IMR-90 (cell line): ENCODE data around the gene SGCA. TPM values are rescaled to one million over a fixed set of nuclear protein-coding genes. Genes with fewer than 3 reads are reported as not detected.

ENCODE experiments used
- ATAC-seq: fragments of 200-7000 bp; cut with Tn5 transposase; 2 replicates; pipeline ENCODE4 v1.9.1; 2020; ENCODE audit warnings: low read depth, mild to moderate bottlenecking, moderate library complexity
- BruUV-seq: library from RNA; stranded (reverse); fragments of 400-500 nt; replicated peaks from 2 replicates; lab custom pipeline; 2021; lab: Mats Ljungman, UMichigan
- CTCF ChIA-PET: fragments of 300-600 bp; formaldehyde crosslinking; extraction: SDS; loops from one replicate; lab custom pipeline; 2021; ENCODE audit warnings: antibody characterized with exemption; lab: Yijun Ruan, JAX
- POLR2A ChIA-PET: fragments of 300-600 bp; sonication (Branson Sonifier 250); formaldehyde crosslinking; loops from one replicate; lab custom pipeline; 2022; ENCODE audit warnings: antibody characterized with exemption; ENCODE audit not compliant: unreplicated experiment; lab: Charles Lee
- DNase-seq: peaks from one replicate; pipeline ENCODE4 v3.0.0; 2013
- H2AFZ ChIP-seq: replicated peaks from 2 replicates; pipeline ENCODE3; 2013; ENCODE audit warnings: low read length, mild to moderate bottlenecking; ENCODE audit not compliant: poor library complexity
- H2AK5ac ChIP-seq: 2 replicates; pipeline ENCODE4 v1.6.1; 2013; ENCODE audit warnings: low read depth, low read length, inconsistent platforms
- H2AK9ac ChIP-seq: replicated peaks from 2 replicates; pipeline ENCODE3; 2013; ENCODE audit warnings: mild to moderate bottlenecking, low read depth, low read length, moderate library complexity; ENCODE audit not compliant: poor library complexity
- H2BK120ac ChIP-seq: 2 replicates; pipeline ENCODE4 v1.6.1; 2013; ENCODE audit warnings: low read depth, low read length, inconsistent platforms
- H2BK15ac ChIP-seq: 3 replicates; pipeline ENCODE4 v1.6.1; 2013; ENCODE audit warnings: low read depth, low read length, inconsistent platforms
- H2BK20ac ChIP-seq: 2 replicates; pipeline ENCODE4 v1.6.1; 2013; ENCODE audit warnings: low read depth, mild to moderate bottlenecking, inconsistent platforms, low read length, moderate library complexity
- H2BK5ac ChIP-seq: 2 replicates; pipeline ENCODE4 v1.6.1; 2013; ENCODE audit warnings: mild to moderate bottlenecking, low read depth, low read length, inconsistent platforms; ENCODE audit not compliant: poor library complexity, severe bottlenecking
- H3K14ac ChIP-seq: replicated peaks from 2 replicates; pipeline ENCODE4 v1.6.1; 2013; ENCODE audit warnings: low read depth, low read length, inconsistent platforms
- H3K18ac ChIP-seq: 2 replicates; pipeline ENCODE4 v1.6.1; 2013; ENCODE audit warnings: low read depth, low read length, control low read depth
- H3K23ac ChIP-seq: 2 replicates; pipeline ENCODE4 v1.6.1; 2013; ENCODE audit warnings: low read depth, low read length, inconsistent platforms
- H3K27ac ChIP-seq: 2 replicates; pipeline ENCODE4 v1.5.1; 2013; ENCODE audit warnings: mild to moderate bottlenecking, control low read depth, low read length; ENCODE audit not compliant: insufficient read depth
- H3K27me3 ChIP-seq: 2 replicates; pipeline ENCODE4 v1.6.1; 2013; ENCODE audit warnings: low read length; ENCODE audit not compliant: control insufficient read depth, insufficient read depth
- H3K36me3 ChIP-seq: 2 replicates; pipeline ENCODE4 v1.6.1; 2013; ENCODE audit warnings: low read length, mixed read lengths; ENCODE audit not compliant: control insufficient read depth, insufficient read depth
- H3K4ac ChIP-seq: 2 replicates; pipeline ENCODE4 v1.6.1; 2013; ENCODE audit warnings: low read depth, low read length, inconsistent platforms
- H3K4me1 ChIP-seq: 2 replicates; pipeline ENCODE4 v1.6.1; 2013; ENCODE audit warnings: low read length, mixed read lengths; ENCODE audit not compliant: control insufficient read depth, insufficient read depth
- H3K4me2 ChIP-seq: 2 replicates; pipeline ENCODE4 v1.6.1; 2013; ENCODE audit warnings: low read depth, mild to moderate bottlenecking, control low read depth, low read length, moderate library complexity
- H3K4me3 ChIP-seq: 2 replicates; pipeline ENCODE4 v1.5.1; 2013; ENCODE audit warnings: low read depth, mild to moderate bottlenecking, control low read depth, low read length, moderate library complexity; ENCODE audit not compliant: insufficient read depth
- H3K56ac ChIP-seq: 2 replicates; pipeline ENCODE4 v1.6.1; 2013; ENCODE audit warnings: low read length, inconsistent platforms; ENCODE audit not compliant: insufficient read depth; ENCODE audit errors: extremely low read depth
- H3K79me1 ChIP-seq, 2 experiments: 2 replicates each; pipeline ENCODE4 v1.6.1; 2013; ENCODE audit warnings: low read length in 2 of 2, inconsistent platforms in 1 of 2, low read depth in 1 of 2
- H3K9ac ChIP-seq: 2 replicates; pipeline ENCODE4 v1.6.1; 2013; ENCODE audit warnings: low read depth, low read length, control low read depth
- H3K9me1 ChIP-seq: 2 replicates; pipeline ENCODE4 v1.6.1; 2013; ENCODE audit warnings: low read length, inconsistent platforms; ENCODE audit not compliant: insufficient read depth
- H3K9me3 ChIP-seq: 2 replicates; pipeline ENCODE4 v1.6.1; 2013; ENCODE audit warnings: low read length; ENCODE audit not compliant: control insufficient read depth, insufficient read depth
- H4K20me1 ChIP-seq: 2 replicates; pipeline ENCODE4 v1.6.1; 2013; ENCODE audit warnings: low read length, inconsistent platforms; ENCODE audit not compliant: insufficient read depth
- H4K5ac ChIP-seq: 2 replicates; pipeline ENCODE4 v1.6.1; 2013; ENCODE audit warnings: mild to moderate bottlenecking, low read depth, low read length, control low read depth
- H4K8ac ChIP-seq, 2 experiments: 2 replicates each; pipeline ENCODE4 v1.6.1; 2013; ENCODE audit warnings: low read depth in 2 of 2, low read length in 2 of 2, control low read depth in 1 of 2, inconsistent platforms in 1 of 2
- H4K91ac ChIP-seq: 2 replicates; pipeline ENCODE4 v1.6.1; 2013; ENCODE audit warnings: low read depth, low read length, inconsistent platforms; ENCODE audit not compliant: insufficient read depth
- MAZ ChIP-seq: IDR thresholded peaks from 2 replicates; pipeline ENCODE4 v1.6.1; 2012; ENCODE audit warnings: low read depth, mild to moderate bottlenecking, low read length, improper control_type of control experiment, moderate library complexity, borderline replicate concordance
- MXI1 ChIP-seq: IDR thresholded peaks from 2 replicates; pipeline ENCODE4 v1.6.1; 2012; ENCODE audit warnings: low read depth, mild to moderate bottlenecking, low read length, moderate library complexity, borderline replicate concordance
- NFE2L2 ChIP-seq: fragments of 150-350 bp; IDR thresholded peaks from 2 replicates; pipeline ENCODE4 v1.6.1; 2016; ENCODE audit warnings: low read depth, mild to moderate bottlenecking, low read length
- POLR2A ChIP-seq: IDR thresholded peaks from 2 replicates; pipeline ENCODE4 v1.6.1; 2012; ENCODE audit warnings: mild to moderate bottlenecking, low read depth, low read length
- RFX5 ChIP-seq: IDR thresholded peaks from 2 replicates; pipeline ENCODE4 v1.8.0; 2012; ENCODE audit warnings: low read depth, mild to moderate bottlenecking, low read length, moderate library complexity
- whole genome bisulfite sequencing, 2 experiments: methylation state at CpG; one replicate each; pipeline versions ENCODE4 v1.1.5 to v1.1.7; 2013; ENCODE audit warnings: missing lambda C conversion rate in 2 of 2; ENCODE audit not compliant: insufficient read length in 1 of 2; ENCODE audit errors: extremely low coverage in 2 of 2; 5-methylcytosine and 5-hydroxymethylcytosine counted together
- dilution Hi-C: fragments of 300-500 bp; cut with HindIII; formaldehyde crosslinking; loops from one replicate; pipeline ENCODE4 v1.14.3; 2018; ENCODE audit warnings: low sequenced_read_pairs; ENCODE audit not compliant: unreplicated experiment
- in situ Hi-C: fragments of 300-500 bp; cut with MboI; formaldehyde crosslinking; loops from 3 replicates; pipeline ENCODE4 v1.14.3; 2019; ENCODE audit warnings: low sequenced_read_pairs, inconsistent platforms, mixed read lengths
- intact Hi-C: fragments of 100-400 bp; cut with micrococcal nuclease; formaldehyde crosslinking; loops from 2 replicates; pipeline ENCODE4 v1.10.0; 2022
- polyA plus RNA-seq, 3 experiments: library from polyadenylated mRNA; depleted of rRNA; stranded (reverse); fragments of >200 nt; gene quantifications; 2 replicates each; pipeline ENCODE4 v1.2.3, GENCODE V29; 2012; ENCODE audit warnings: low replicate concordance in 1 of 3
- total RNA-seq: library from RNA; depleted of rRNA; stranded (reverse); fragments of >200 nt; gene quantifications from 2 replicates; pipeline ENCODE4 v1.2.3, GENCODE V29; 2012
- TF ChIP-seq, protein P1 (sequence below): conservative IDR thresholded peaks from 2 replicates; pipeline ENCODE4 v1.5.1; 2012; ENCODE audit warnings: mild to moderate bottlenecking, low read depth, low read length, improper control_type of control experiment

SGCA gene
- total and polyA plus RNA-seq, 2 of the 4 experiments (the other 2 are of a cell fraction) = 0.19 TPM; not detected in 1

DNA sequence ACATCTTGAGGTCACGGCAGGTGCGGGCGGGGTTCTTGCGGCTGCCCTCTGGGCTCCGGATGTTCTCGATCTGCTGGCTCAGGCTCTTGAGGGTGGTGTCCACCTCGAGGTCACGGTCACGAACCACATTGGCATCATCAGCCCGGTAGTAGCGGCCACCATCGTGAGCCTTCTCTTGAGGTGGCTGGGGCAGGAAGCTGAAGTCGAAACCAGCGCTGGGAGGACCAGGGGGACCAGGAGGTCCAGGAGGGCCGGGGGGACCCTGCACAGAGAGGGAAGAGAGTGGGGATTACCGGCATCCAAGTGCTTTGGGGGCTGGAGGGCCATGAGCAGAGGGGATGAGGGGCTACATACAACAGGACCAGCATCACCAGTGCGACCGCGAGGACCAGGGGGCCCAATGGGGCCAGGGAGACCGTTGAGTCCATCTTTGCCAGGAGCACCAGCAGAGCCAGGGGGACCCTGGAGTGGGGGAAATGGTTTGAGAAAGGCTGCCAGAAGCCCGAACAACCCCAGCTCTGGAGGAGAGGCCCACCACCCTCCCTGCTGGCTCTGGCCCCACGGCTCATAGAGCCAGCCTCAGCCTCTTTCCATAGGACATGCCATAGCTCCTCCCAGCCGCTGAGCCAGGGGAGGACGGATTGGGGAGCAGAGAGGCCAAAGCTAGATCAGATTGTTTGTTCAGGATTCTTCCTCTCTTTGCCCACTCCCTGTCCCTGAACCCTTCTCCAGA, 21.0 kb downstream of the SGCA start (continued):
- TF ChIP-seq, protein P1, sequence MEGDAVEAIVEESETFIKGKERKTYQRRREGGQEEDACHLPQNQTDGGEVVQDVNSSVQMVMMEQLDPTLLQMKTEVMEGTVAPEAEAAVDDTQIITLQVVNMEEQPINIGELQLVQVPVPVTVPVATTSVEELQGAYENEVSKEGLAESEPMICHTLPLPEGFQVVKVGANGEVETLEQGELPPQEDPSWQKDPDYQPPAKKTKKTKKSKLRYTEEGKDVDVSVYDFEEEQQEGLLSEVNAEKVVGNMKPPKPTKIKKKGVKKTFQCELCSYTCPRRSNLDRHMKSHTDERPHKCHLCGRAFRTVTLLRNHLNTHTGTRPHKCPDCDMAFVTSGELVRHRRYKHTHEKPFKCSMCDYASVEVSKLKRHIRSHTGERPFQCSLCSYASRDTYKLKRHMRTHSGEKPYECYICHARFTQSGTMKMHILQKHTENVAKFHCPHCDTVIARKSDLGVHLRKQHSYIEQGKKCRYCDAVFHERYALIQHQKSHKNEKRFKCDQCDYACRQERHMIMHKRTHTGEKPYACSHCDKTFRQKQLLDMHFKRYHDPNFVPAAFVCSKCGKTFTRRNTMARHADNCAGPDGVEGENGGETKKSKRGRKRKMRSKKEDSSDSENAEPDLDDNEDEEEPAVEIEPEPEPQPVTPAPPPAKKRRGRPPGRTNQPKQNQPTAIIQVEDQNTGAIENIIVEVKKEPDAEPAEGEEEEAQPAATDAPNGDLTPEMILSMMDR = no peak
- TF ChIP-seq POLR2A = no peak; the same call in 1 of the 2 replicates

DNA sequence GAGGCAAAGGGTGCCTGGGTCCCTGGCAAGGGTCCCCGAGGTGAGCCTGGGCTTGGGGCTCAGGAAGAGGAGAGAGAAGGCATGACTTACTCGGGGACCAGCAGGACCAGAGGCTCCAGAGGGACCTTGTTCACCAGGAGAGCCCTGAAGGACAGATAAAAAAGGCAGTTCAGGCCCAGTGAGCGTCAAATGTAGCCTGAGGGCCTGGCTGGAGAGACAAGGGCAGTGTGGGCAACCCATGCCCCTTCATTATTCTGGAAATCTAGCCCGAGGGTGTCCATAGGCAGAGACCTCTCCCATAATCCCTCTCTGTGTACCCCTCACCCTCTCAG, 21.6 kb downstream of the SGCA start:
- peak overlapping the region; percentile 65 to 86; a peak in 3 of 4 replicates for H4K8ac ChIP-seq
- H3K18ac ChIP-seq = peak overlapping the region; percentile 67
- ChIA-PET CTCF (no interaction called here), POLR2A (interaction anchor here (0.6 to 2.1 kb wide), 5 partner anchors 13 to 23 kb away, joined by 3 to 19 read pairs (median 7); partner anchors contain the start of gene COL1A1)
- peak overlapping the region; percentile 99 for H3K27ac ChIP-seq
- H2AFZ ChIP-seq = no peak overlapping the region
- peaks cover 100% of the 10 kb centered on the region for H4K20me1 ChIP-seq
- H2BK5ac ChIP-seq = peak overlapping the region; percentile 99
- H3K4me3 ChIP-seq = no peak overlapping the region
- 57% methylated on average over 1 of the region's 4 CpGs; no CpG with 5 or more reads in 1 of the 2 experiments for WGBS, 2 experiments
- H3K4me2 ChIP-seq = no peak overlapping the region
- H2BK15ac ChIP-seq = 0 out of 3 replicates have a peak overlapping the region, but pooled peaks have one; percentile 5
- peak overlapping the region; percentile 100 for H3K4ac ChIP-seq
- peak overlapping the region; percentile 77 for H2AK9ac ChIP-seq
- peak overlapping the region; percentile 93 for H2AK5ac ChIP-seq
- H4K5ac ChIP-seq = peak overlapping the region; percentile 83
- peaks cover 4% of the 10 kb centered on the region; the same call in 1 of the 2 replicates for H3K9me1 ChIP-seq
- intact Hi-C loops (no loop called here), in situ Hi-C loops (no loop called here), dilution Hi-C loops (no loop called here)
- H3K14ac ChIP-seq = peak overlapping the region; percentile 91
- H3K27me3 ChIP-seq = no peaks in the 10 kb centered on the region
- peaks cover 4 to 70% of the 10 kb centered on the region in 2 experiments; a peak in 3 of 4 replicates for H3K79me1 ChIP-seq
- TF ChIP-seq RFX5 (no peak), MXI1 (no peak), MAZ (0 out of 2 replicates have a peak, but pooled peaks have one; percentile 2), NFE2L2 (no peak)
- peak; percentile 77 for DNase-seq
- peak overlapping the region; percentile 58 for H3K9ac ChIP-seq
- peak; percentile 0 for ATAC-seq
- H4K91ac ChIP-seq = peak overlapping the region; percentile 83
- no peaks in the 10 kb centered on the region for H3K9me3 ChIP-seq
- H3K56ac ChIP-seq = peak overlapping the region; percentile 88; the same call in 1 of the 2 replicates
- peaks cover 87% of the 10 kb centered on the region for H3K36me3 ChIP-seq
- H3K4me1 ChIP-seq = peaks cover 11% of the 10 kb centered on the region; the same call in 1 of the 2 replicates
- peak overlapping the region; percentile 72 for H2BK120ac ChIP-seq
- BruUV-seq = no TSS peak
- no peak overlapping the region for H2BK20ac ChIP-seq
- H3K23ac ChIP-seq = peak overlapping the region; percentile 91
